ENCODE data around the gene PPP1R16B. TPM values are rescaled to one million over a fixed set of nuclear protein-coding genes. Genes with fewer than 3 reads are reported as not detected.

PPP1R16B gene
- total and polyA plus RNA-seq, 10 of the 15 experiments (the other 5 are each of a cell fraction or from before 2014, with no cell fraction given): 13.4 to 90.2 (median 66.7) TPM

GRCh38 chr20:38836991-38837390 lies 31.5 kb downstream of the PPP1R16B start:
- Histone ChIP-seq H2AFZ (ENCODE audit: control insufficient read depth, low read depth, low read length) (no peak overlapping the region), H3K9ac (ENCODE audit: control insufficient read depth, insufficient read depth, low read length) (no peak overlapping the region; the same call in 1 of the 2 replicates), H3K4me1 (ENCODE audit: control insufficient read depth, insufficient read depth, low read length) (peaks cover 69% of the 10 kb centered on the region), H3K36me3 (ENCODE audit: control insufficient read depth in 2 of 2, insufficient read depth in 2 of 2, low read length in 1 of 2) (peaks cover 20 to 30% of the 10 kb centered on the region in 2 experiments), H3K27ac (ENCODE audit: control insufficient read depth, insufficient read depth) (peak overlapping the region; percentile 54), H3K4me3 (peak overlapping the region; percentile 47; the same call in 1 of the 2 replicates), H3K27me3 (replicated peaks in 1 of 2; ENCODE audit: control insufficient read depth in 2 of 2, insufficient read depth in 2 of 2, low read length in 1 of 2) (no peaks in the 10 kb centered on the region), H3K79me2 (ENCODE audit: control insufficient read depth, insufficient read depth, low read length) (peaks cover 71% of the 10 kb centered on the region), H3K9me3 (replicated peaks; ENCODE audit: control insufficient read depth, insufficient read depth, low read length) (no peaks in the 10 kb centered on the region), H3K4me2 (ENCODE audit: control insufficient read depth, insufficient read depth) (peak overlapping the region; percentile 19), H4K20me1 (ENCODE audit: control insufficient read depth, insufficient read depth) (no peaks in the 10 kb centered on the region)
- ATAC-seq (peak; percentile 74), FAIRE-seq (peak; percentile 79), DNase-seq (ENCODE audit: low read depth, low spot score) (no peak)
- intact Hi-C loops (cut with micrococcal nuclease; ENCODE audit: unreplicated experiment) (no loop called here), in situ Hi-C loops (cut with MboI) (no loop called here)
- TSS peak; percentile 8 for BruUV-seq (replicated peaks)
- ChIA-PET SMC1A (ENCODE audit: uncharacterized antibody, unreplicated experiment) (interaction anchor here (0.8 to 13.8 kb wide), 10 partner anchors 9 to 56 kb away, joined by 3 to 187 read pairs (median 5); partner anchors contain the start of gene PPP1R16B), RAD21 (ENCODE audit: unreplicated experiment) (interaction anchor here (0.8 to 4.2 kb wide), 16 partner anchors 21 to 85 kb away, joined by 3 to 18 read pairs (median 4); partner anchors contain the start of gene PPP1R16B), CTCF (interaction anchor here (0.6 to 4.1 kb wide), 8 partner anchors 19 to 213 kb away, joined by 3 to 18 read pairs (median 3); no protein-coding TSS in a partner anchor), POLR2A (interaction anchor here (1.0 to 1.6 kb wide), 9 partner anchors 9 to 56 kb away, joined by 3 to 7 read pairs (median 4); partner anchors contain the start of gene PPP1R16B)
- WGBS (ENCODE audit: insufficient coverage, insufficient replicate concordance, low lambda C conversion rate, missing lambda C conversion rate): 24% methylated on average over 4 of the region's 4 CpGs
- TF ChIP-seq ZSCAN29 (IDR thresholded peaks at IDR 0.05) (no peak), EP300 (IDR thresholded peaks at IDR 0.05; ENCODE audit: borderline replicate concordance in 1 of 2, control insufficient read depth in 1 of 2, low read depth in 2 of 2, low read length in 2 of 2) (no peak), CTCF (IDR thresholded peaks at IDR 0.05 in 2 of 3, conservative IDR thresholded peaks at IDR 0.05 in 1 of 3; ENCODE audit: control insufficient read depth in 2 of 3, extremely low read depth in 1 of 3, insufficient read depth in 1 of 3, low read depth in 3 of 3, low read length in 3 of 3) (no peak), ZNF384 (IDR thresholded peaks at IDR 0.05; ENCODE audit: borderline replicate concordance, low read depth, low read length) (no peak), PML (IDR thresholded peaks at IDR 0.05; ENCODE audit: low read length) (no peak), SMC3 (IDR thresholded peaks at IDR 0.05; ENCODE audit: borderline replicate concordance, low read length) (no peak), ELK1 (IDR thresholded peaks at IDR 0.05; ENCODE audit: low read depth, low read length) (no peak), ETV6 (conservative IDR thresholded peaks at IDR 0.05 in 1 of 2, IDR thresholded peaks at IDR 0.05 in 1 of 2; ENCODE audit: borderline replicate concordance in 1 of 2, low read depth in 1 of 2) (no peak), HCFC1 (IDR thresholded peaks at IDR 0.05; ENCODE audit: low read length) (no peak), E4F1 (IDR thresholded peaks at IDR 0.05; ENCODE audit: borderline replicate concordance, partially characterized antibody) (no peak), BCL11A (IDR thresholded peaks at IDR 0.05; ENCODE audit: low read depth, low read length) (no peak), RFX5 (IDR thresholded peaks at IDR 0.05; ENCODE audit: low read depth, low read length) (no peak), RELB (IDR thresholded peaks at IDR 0.05; ENCODE audit: low read depth) (0 out of 2 replicates have a peak, but pooled peaks have one; percentile 25), NBN (IDR thresholded peaks at IDR 0.05) (no peak), IKZF2 (IDR thresholded peaks at IDR 0.05) (peak in 1 of 2 experiments; percentile 4; a peak in 1 of 4 replicates), SMAD5 (IDR thresholded peaks at IDR 0.05; ENCODE audit: low read depth) (no peak)

Data from GM12878 (cell line).